Stromal cell of bone marrow (primary cell): ENCODE data around the gene RABL6.
"Not testable (repeated sequence)": the region's sequence is repeated elsewhere in the genome, so short reads cannot be mapped to it uniquely, and the experiment has no call there.

ENCODE experiments used
- DNase-seq: peaks from one replicate; pipeline ENCODE4 v3.0.0-alpha.2; 2012; ENCODE audit warnings: low read depth

The RABL6 gene

GRCh38 chr9:136857581-136858412, 50.0 kb downstream of the RABL6 start:
- DNase-seq: no peak

GRCh38 chr9:136858452-136858843, 50.7 kb downstream of the RABL6 start:
- no peak for DNase-seq

GRCh38 chr9:136858844-136859757, 51.4 kb downstream of the RABL6 start:
- no peak for DNase-seq

- DNase-seq: no peak
Measured at GRCh38 chr9:136860529-136860928, 52.8 kb downstream of the RABL6 start.

GRCh38 chr9:136860933-136861873, 53.5 kb downstream of the RABL6 start:
- DNase-seq: no peak

GRCh38 chr9:136861874-136862457, 54.2 kb downstream of the RABL6 start:
- DNase-seq: no peak

GRCh38 chr9:136862849-136863622, 55.3 kb downstream of the RABL6 start:
- no peak for DNase-seq

- DNase-seq: no peak
Measured at GRCh38 chr9:136863623-136864273, 56.0 kb downstream of the RABL6 start.

- no peak for DNase-seq
Measured at GRCh38 chr9:136865041-136865767, 57.5 kb downstream of the RABL6 start.

GRCh38 chr9:136865768-136866103, 58.0 kb downstream of the RABL6 start:
- DNase-seq: no peak

GRCh38 chr9:136866898-136867421, 59.2 kb downstream of the RABL6 start:
- DNase-seq: not testable (repeated sequence)

- no peak for DNase-seq
Measured at GRCh38 chr9:136867480-136867879, 59.7 kb downstream of the RABL6 start.

- DNase-seq: no peak
Measured at GRCh38 chr9:136867917-136868316, 60.2 kb downstream of the RABL6 start.

- DNase-seq: no peak
Measured at GRCh38 chr9:136868644-136869043, 60.9 kb downstream of the RABL6 start.

- not testable (repeated sequence) for DNase-seq
Measured at GRCh38 chr9:136869611-136870010, 61.9 kb downstream of the RABL6 start.

GRCh38 chr9:136875155-136875554, 67.4 kb downstream of the RABL6 start:
- no peak for DNase-seq

- DNase-seq: no peak
Measured at GRCh38 chr9:136876476-136876875, 68.7 kb downstream of the RABL6 start.

GRCh38 chr9:136880651-136881050, 72.9 kb downstream of the RABL6 start:
- DNase-seq: no peak

GRCh38 chr9:136881691-136882108, 74.0 kb downstream of the RABL6 start:
- DNase-seq: no peak
